H1 (cell line): ENCODE data around the gene PEX16. TPM values are rescaled to one million over a fixed set of nuclear protein-coding genes. Genes with fewer than 3 reads are reported as not detected.

ENCODE experiments used
- CTCF ChIA-PET: fragments of 300-600 bp; sonication (Branson Sonifier 250); formaldehyde crosslinking; loops from one replicate; lab custom pipeline; 2021; ENCODE audit not compliant: partially characterized antibody; lab: Charles Lee
- POLR2A ChIA-PET: fragments of 300-600 bp; sonication (Branson Sonifier 250); formaldehyde crosslinking; loops from one replicate; lab custom pipeline; 2021; ENCODE audit warnings: inconsistent platforms; ENCODE audit not compliant: partially characterized antibody; lab: Charles Lee
- DNase-seq, 2 experiments: peaks; one replicate each; pipeline versions ENCODE4 v3.0.0 to v3.0.0-alpha.2; 2010 to 2022; ENCODE audit warnings: low spot score in 2 of 2, low read depth in 1 of 2, mixed read lengths in 1 of 2
- FAIRE-seq: peaks from 2 replicates; lab custom pipeline; 2011; peaks lifted over from hg19 to GRCh38; lab: Jason Lieb, UNC
- H2AFZ ChIP-seq: 2 replicates; pipeline ENCODE4 v1.8.1; 2012; ENCODE audit warnings: low read length, inconsistent platforms
- H2AK5ac ChIP-seq: 2 replicates; pipeline ENCODE4 v1.6.1; 2013; ENCODE audit warnings: low read depth, low read length
- H2BK120ac ChIP-seq: replicated peaks from 2 replicates; pipeline ENCODE3; 2013; ENCODE audit warnings: low read depth, low read length, inconsistent platforms
- H2BK12ac ChIP-seq: 2 replicates; pipeline ENCODE4 v1.6.1; 2013; ENCODE audit warnings: low read depth, low read length
- H2BK15ac ChIP-seq: 2 replicates; pipeline ENCODE4 v1.6.1; 2013; ENCODE audit warnings: low read length
- H2BK20ac ChIP-seq: 2 replicates; pipeline ENCODE4 v1.6.1; 2013; ENCODE audit warnings: low read length
- H2BK5ac ChIP-seq: 2 replicates; pipeline ENCODE4 v1.6.1; 2013; ENCODE audit warnings: low read depth, low read length
- H3K14ac ChIP-seq: 2 replicates; pipeline ENCODE4 v1.6.1; 2013; ENCODE audit warnings: inconsistent platforms; ENCODE audit not compliant: insufficient read length
- H3K18ac ChIP-seq: 2 replicates; pipeline ENCODE4 v1.6.1; 2013; ENCODE audit warnings: low read length; ENCODE audit errors: extremely low read depth
- H3K23ac ChIP-seq: 2 replicates; pipeline ENCODE4 v1.6.1; 2013; ENCODE audit warnings: inconsistent platforms; ENCODE audit not compliant: insufficient read length
- H3K23me2 ChIP-seq: 2 replicates; pipeline ENCODE4 v1.6.1; 2013; ENCODE audit warnings: low read depth, low read length
- H3K27ac ChIP-seq: 2 replicates; pipeline ENCODE4 v1.6.1; 2011; ENCODE audit warnings: low read depth, low read length, inconsistent platforms
- H3K27me3 ChIP-seq, 4 experiments: replicated peaks in 1 of 4; 1 replicate in 1 of 4; 2 replicates in 3 of 4; pipeline versions ENCODE4 v1.6.1 to v1.8.1; 2011 to 2013; ENCODE audit warnings: low read length in 3 of 4, mild to moderate bottlenecking in 3 of 4, inconsistent platforms in 2 of 4, mixed read lengths in 2 of 4, moderate library complexity in 1 of 4; ENCODE audit not compliant: control insufficient read depth in 3 of 4, insufficient read depth in 3 of 4; ENCODE audit errors: extremely low read depth in 1 of 4
- H3K36me3 ChIP-seq, 4 experiments: 2 replicates each; pipeline versions ENCODE4 v1.6.1 to v1.8.1; 2011 to 2013; ENCODE audit warnings: mild to moderate bottlenecking in 4 of 4, low read length in 3 of 4, moderate library complexity in 2 of 4, control low read depth in 1 of 4, inconsistent platforms in 1 of 4; ENCODE audit not compliant: insufficient read depth in 4 of 4, control insufficient read depth in 2 of 4
- H3K4ac ChIP-seq: replicated peaks from 2 replicates; pipeline ENCODE3; 2013; ENCODE audit warnings: low read length, low read depth, mixed read lengths, inconsistent platforms; ENCODE audit not compliant: insufficient read length
- H3K4me1 ChIP-seq, 4 experiments: replicated peaks in 1 of 4; 1 replicate in 1 of 4; 2 replicates in 3 of 4; pipeline versions ENCODE4 v1.6.1 to v1.8.1; 2011 to 2013; ENCODE audit warnings: low read length in 3 of 4, inconsistent platforms in 2 of 4, mixed read lengths in 1 of 4; ENCODE audit not compliant: insufficient read depth in 4 of 4, control insufficient read depth in 3 of 4
- H3K4me2 ChIP-seq, 2 experiments: 2 replicates each; pipeline versions ENCODE4 v1.6.1 to v1.8.1; 2011 to 2013; ENCODE audit warnings: low read depth in 2 of 2, low read length in 2 of 2, control low read depth in 1 of 2, inconsistent platforms in 1 of 2, mild to moderate bottlenecking in 1 of 2; ENCODE audit not compliant: insufficient read depth in 1 of 2
- H3K4me3 ChIP-seq, 4 experiments: fragments of 200-600, 300-600 bp in 1 of 4; sonication (generic), shearing (Covaris generic), sonication (Bioruptor Twin) in 1 of 4; 2 replicates each; pipeline versions ENCODE4 v1.5.1 to v1.8.1; 2011 to 2016; ENCODE audit warnings: low read length in 4 of 4, low read depth in 3 of 4, control low read depth in 2 of 4, inconsistent platforms in 2 of 4, mild to moderate bottlenecking in 2 of 4, mixed read lengths in 1 of 4, moderate library complexity in 1 of 4; ENCODE audit not compliant: insufficient read depth in 2 of 4; ENCODE audit errors: extremely low read depth in 1 of 4
- H3K56ac ChIP-seq: replicated peaks from 2 replicates; pipeline ENCODE3; 2013; ENCODE audit warnings: low read depth, mild to moderate bottlenecking, mixed read lengths, low read length, inconsistent platforms; ENCODE audit not compliant: insufficient read length
- H3K79me1 ChIP-seq: 2 replicates; pipeline ENCODE4 v1.6.1; 2013; ENCODE audit warnings: low read depth, low read length, control low read depth
- H3K79me2 ChIP-seq, 2 experiments: 2 replicates each; pipeline versions ENCODE4 v1.6.1 to v1.8.1; 2012 to 2013; ENCODE audit warnings: low read length in 2 of 2, mild to moderate bottlenecking in 2 of 2, inconsistent platforms in 1 of 2; ENCODE audit not compliant: insufficient read depth in 2 of 2, control insufficient read depth in 1 of 2
- H3K9ac ChIP-seq, 4 experiments: replicated peaks in 1 of 4; 1 replicate in 1 of 4; 2 replicates in 3 of 4; pipeline versions ENCODE4 v1.6.1 to v1.8.1; 2011 to 2013; ENCODE audit warnings: low read depth in 3 of 4, low read length in 3 of 4, control low read depth in 2 of 4, mild to moderate bottlenecking in 2 of 4, moderate library complexity in 2 of 4, inconsistent platforms in 1 of 4; ENCODE audit errors: extremely low read depth in 1 of 4
- H3K9me3 ChIP-seq, 2 experiments: 2 replicates each; pipeline versions ENCODE4 v1.6.1 to v1.8.1; 2012 to 2013; ENCODE audit warnings: mild to moderate bottlenecking in 2 of 2, moderate library complexity in 2 of 2, control low read depth in 1 of 2, inconsistent platforms in 1 of 2, low read depth in 1 of 2, low read length in 1 of 2, mixed read lengths in 1 of 2; ENCODE audit not compliant: insufficient read depth in 2 of 2
- H4K20me1 ChIP-seq, 2 experiments: replicated peaks in 1 of 2; 2 replicates each; pipeline versions ENCODE3 to v1.8.1; 2011 to 2013; ENCODE audit warnings: inconsistent platforms in 2 of 2, low read length in 2 of 2, mild to moderate bottlenecking in 1 of 2; ENCODE audit not compliant: insufficient read depth in 2 of 2, control insufficient read depth in 1 of 2
- H4K5ac ChIP-seq: 2 replicates; pipeline ENCODE4 v1.6.1; 2013; ENCODE audit warnings: low read length, low read depth, mixed read lengths, inconsistent platforms; ENCODE audit not compliant: insufficient read length
- H4K8ac ChIP-seq: 2 replicates; pipeline ENCODE4 v1.8.0; 2013; ENCODE audit warnings: mild to moderate bottlenecking, moderate library complexity, low read length, inconsistent platforms; ENCODE audit not compliant: insufficient read depth; ENCODE audit errors: extremely low read depth
- H4K91ac ChIP-seq: replicated peaks from 2 replicates; pipeline ENCODE3; 2013; ENCODE audit warnings: low read length, mixed read lengths, inconsistent platforms; ENCODE audit not compliant: insufficient read length
- FOSL1 ChIP-seq: IDR thresholded peaks from 2 replicates; pipeline ENCODE4 v1.6.1; 2011; ENCODE audit warnings: mild to moderate bottlenecking, low read depth, low read length, moderate library complexity; ENCODE audit not compliant: insufficient read depth
- JUND ChIP-seq: IDR thresholded peaks from 2 replicates; pipeline ENCODE4 v1.6.1; 2011; ENCODE audit warnings: mild to moderate bottlenecking, improper control_type of control experiment, low read length
- KDM1A ChIP-seq: fragments of 200-600, 300-600 bp; sonication (generic); IDR thresholded peaks from 2 replicates; pipeline ENCODE4 v1.7.1; 2016; ENCODE audit warnings: mild to moderate bottlenecking, low read length, borderline replicate concordance
- POU5F1 ChIP-seq: IDR thresholded peaks from 2 replicates; pipeline ENCODE4 v1.6.1; 2011; ENCODE audit warnings: low read depth, mild to moderate bottlenecking, low read length, moderate library complexity
- RAD21 ChIP-seq, 2 experiments: IDR thresholded peaks in 1 of 2; conservative IDR thresholded peaks in 1 of 2; 2 replicates each; pipeline ENCODE4 v1.6.1; 2011; ENCODE audit warnings: low read depth in 2 of 2, low read length in 2 of 2, improper control_type of control experiment in 1 of 2, inconsistent platforms in 1 of 2, mild to moderate bottlenecking in 1 of 2, moderate library complexity in 1 of 2
- RFX5 ChIP-seq: IDR thresholded peaks from 2 replicates; pipeline ENCODE4 v1.6.1; 2011; ENCODE audit warnings: low read depth, low read length, improper control_type of control experiment, borderline replicate concordance
- SP4 ChIP-seq: IDR thresholded peaks from 2 replicates; pipeline ENCODE4 v1.6.1; 2012; ENCODE audit warnings: low read length, inconsistent platforms
- TBP ChIP-seq: IDR thresholded peaks from 2 replicates; pipeline ENCODE4 v1.6.1; 2011; ENCODE audit warnings: low read depth, low read length, improper control_type of control experiment
- YY1 ChIP-seq: IDR thresholded peaks from 2 replicates; pipeline ENCODE4 v1.6.1; 2011; ENCODE audit warnings: low read depth, mild to moderate bottlenecking, low read length
- WGBS, 2 experiments: shearing (Covaris generic) in 1 of 2; methylation state at CpG; one replicate each; pipeline versions ENCODE4 v1.1.6 to v1.1.7; 2013 to 2015; ENCODE audit warnings: low lambda C conversion rate in 2 of 2, mixed read lengths in 2 of 2, inconsistent platforms in 1 of 2, low coverage in 1 of 2, missing lambda C conversion rate in 1 of 2; ENCODE audit not compliant: insufficient replicate concordance in 2 of 2, insufficient coverage in 1 of 2, insufficient read length in 1 of 2; ENCODE audit errors: extremely low coverage in 1 of 2, missing lambda C conversion rate in 1 of 2; 5-methylcytosine and 5-hydroxymethylcytosine counted together
- polyA plus RNA-seq, 7 experiments: library from polyadenylated mRNA; depleted of rRNA in 3 of 7; stranded (reverse) in 5 of 7; unstranded in 2 of 7; fragments of >200 nt in 5 of 7; fragments of 200-250 nt in 2 of 7; gene quantifications; 1 replicate in 5 of 7; 2 replicates in 1 of 7; 4 replicates in 1 of 7; pipeline versions ENCODE4 v1.2.1 to v1.2.3, GENCODE V29; 2011 to 2013; ENCODE audit warnings: missing spikeins in 2 of 7, mixed read lengths in 2 of 7
- total RNA-seq: library from RNA; stranded (reverse); fragmentation: NEBNext Ultra II Directional; extraction: Animal tissue kit (Norgen Biotek cat#: 25700); gene quantifications from 2 replicates; pipeline ENCODE4 v1.2.1, GENCODE V29; 2021
- TF ChIP-seq, protein P1 (sequence below): IDR thresholded peaks from 2 replicates; pipeline ENCODE4 v1.6.1; 2012; ENCODE audit warnings: low read length, inconsistent platforms

PEX16 gene
- total and polyA plus RNA-seq, 2 of the 8 experiments (the other 6 are each of a cell fraction or from before 2014, with no cell fraction given), result 29.2 to 36.0 TPM

DNA sequence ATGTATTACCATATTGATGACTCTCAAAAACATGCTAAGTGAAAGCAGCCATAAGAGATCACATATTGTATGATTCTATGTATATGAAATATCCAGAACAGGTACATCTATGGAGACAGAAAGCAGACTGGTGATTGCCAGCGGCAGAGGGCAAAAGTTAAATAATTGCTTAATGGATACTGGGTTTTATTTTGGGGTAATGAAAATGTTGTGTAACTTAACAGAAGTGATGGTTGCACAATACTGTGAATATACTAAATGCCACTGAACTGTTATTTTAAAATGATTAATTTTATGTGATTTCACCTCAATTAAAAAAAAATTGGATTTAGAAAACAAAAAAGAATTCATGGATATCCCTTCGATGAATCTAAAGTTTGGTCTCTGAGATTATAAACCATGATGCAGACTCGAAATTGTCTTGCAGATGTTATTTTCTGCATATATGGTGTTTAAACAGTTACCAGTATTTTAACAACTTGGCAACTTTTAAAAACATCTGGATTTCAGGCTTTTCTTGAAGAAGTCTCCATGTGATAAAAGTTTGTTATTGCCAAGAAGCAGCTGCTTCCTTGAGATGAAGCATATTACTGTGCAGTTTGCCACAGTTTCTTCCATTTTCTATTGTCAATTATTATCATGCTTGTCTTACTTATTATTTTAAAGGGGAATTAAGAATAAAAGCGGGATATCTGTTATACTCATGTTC is 42.9 kb upstream of the PEX16 start:
- 92% methylated on average over 4 of the region's 4 CpGs; no CpG with 5 or more reads in 1 of the 2 experiments for WGBS, 2 experiments
- TF ChIP-seq TBP (no peak), JUND (no peak), POU5F1 (no peak), RFX5 (no peak), KDM1A (no peak), SP4 (no peak), YY1 (no peak), RAD21 (IDR thresholded peaks at IDR 0.05 in 1 of 2, conservative IDR thresholded peaks at IDR 0.05 in 1 of 2; ENCODE audit: low read depth in 2 of 2, low read length in 2 of 2) (no peak), FOSL1 (no peak)
- TF ChIP-seq, protein P1, sequence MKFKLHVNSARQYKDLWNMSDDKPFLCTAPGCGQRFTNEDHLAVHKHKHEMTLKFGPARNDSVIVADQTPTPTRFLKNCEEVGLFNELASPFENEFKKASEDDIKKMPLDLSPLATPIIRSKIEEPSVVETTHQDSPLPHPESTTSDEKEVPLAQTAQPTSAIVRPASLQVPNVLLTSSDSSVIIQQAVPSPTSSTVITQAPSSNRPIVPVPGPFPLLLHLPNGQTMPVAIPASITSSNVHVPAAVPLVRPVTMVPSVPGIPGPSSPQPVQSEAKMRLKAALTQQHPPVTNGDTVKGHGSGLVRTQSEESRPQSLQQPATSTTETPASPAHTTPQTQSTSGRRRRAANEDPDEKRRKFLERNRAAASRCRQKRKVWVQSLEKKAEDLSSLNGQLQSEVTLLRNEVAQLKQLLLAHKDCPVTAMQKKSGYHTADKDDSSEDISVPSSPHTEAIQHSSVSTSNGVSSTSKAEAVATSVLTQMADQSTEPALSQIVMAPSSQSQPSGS, result no peak
- Histone ChIP-seq H3K14ac (no peak overlapping the region), H4K5ac (no peak overlapping the region), H2AFZ (no peak overlapping the region), H2BK120ac (no peak overlapping the region), H3K56ac (no peak overlapping the region), H3K4me1 (peaks cover 0 to 3% (median 0%) of the 10 kb centered on the region in 4 experiments; a peak in 2 of 7 replicates), H3K4ac (no peak overlapping the region), H3K18ac (no peak overlapping the region), H2BK15ac (no peak overlapping the region), H4K20me1 (no peaks in the 10 kb centered on the region), H2BK20ac (no peak overlapping the region), H2AK5ac (no peak overlapping the region), H3K79me2 (no peaks in the 10 kb centered on the region), H2BK12ac (no peak overlapping the region), H3K4me3 (no peak overlapping the region), H3K23me2 (no peaks in the 10 kb centered on the region), H4K91ac (no peak overlapping the region), H3K4me2 (no peak overlapping the region), H3K9me3 (no peaks in the 10 kb centered on the region), H4K8ac (no peak overlapping the region), H3K9ac (no peak overlapping the region), H3K79me1 (no peaks in the 10 kb centered on the region), H3K27ac (no peak overlapping the region), H3K36me3 (peaks cover 2 to 30% (median 9%) of the 10 kb centered on the region in 4 experiments; a peak in 7 of 8 replicates), H3K27me3 (no peaks in the 10 kb centered on the region), H2BK5ac (no peak overlapping the region), H3K23ac (no peak overlapping the region)
- ChIA-PET POLR2A (no interaction called here), CTCF (interaction anchor here (2.2 to 8.7 kb wide), 2 partner anchors 31 to 88 kb away, joined by 7 to 101 read pairs; no protein-coding TSS in a partner anchor)
- no peak for FAIRE-seq
- no peak for DNase-seq
